B cell (primary cell): ENCODE measurements around the gene SECTM1. TPM values are rescaled to one million over a fixed set of nuclear protein-coding genes. Genes with fewer than 3 reads are reported as not detected.

ENCODE experiments used
- ATAC-seq: fragments of 200-7000 bp; cut with Tn5 transposase; one replicate; pipeline ENCODE4 v1.10.0; 2021; ENCODE audit warnings: low read depth, mild to moderate bottlenecking, moderate number of reproducible peaks, moderate library complexity
- CTCF ChIA-PET: fragments of 350-600 bp; sonication (Branson Sonifier 250); formaldehyde crosslinking; loops from one replicate; lab custom pipeline; 2021; ENCODE audit warnings: antibody characterized with exemption, inconsistent platforms; lab: Charles Lee
- POLR2A ChIA-PET: fragments of 350-600 bp; sonication (Branson Sonifier 250); formaldehyde crosslinking; loops from one replicate; lab custom pipeline; 2021; ENCODE audit warnings: antibody characterized with exemption; lab: Charles Lee
- DNase-seq: peaks from one replicate; pipeline ENCODE4 v3.0.0; 2013
- H2AFZ ChIP-seq: 2 replicates; pipeline ENCODE4 v1.6.1; 2012; ENCODE audit warnings: mild to moderate bottlenecking, low read depth, low read length; ENCODE audit not compliant: insufficient read depth, poor library complexity, severe bottlenecking
- H3K27ac ChIP-seq, 2 donors: 1 replicate in 1 of 2; 2 replicates in 1 of 2; pipeline ENCODE4 v1.5.1; 2012 to 2013; ENCODE audit warnings: low read length in 2 of 2, mild to moderate bottlenecking in 2 of 2, moderate library complexity in 1 of 2
- H3K27me3 ChIP-seq, 4 experiments: fragments of 200-600 bp in 1 of 4; sonication (generic) in 1 of 4; replicated peaks in 1 of 4; 1 replicate in 2 of 4; 2 replicates in 2 of 4; pipeline versions ENCODE4 v1.6.1 to v1.7.0; 2013 to 2016; ENCODE audit warnings: low read length in 3 of 4, mild to moderate bottlenecking in 2 of 4, mixed read lengths in 1 of 4, moderate library complexity in 1 of 4; ENCODE audit not compliant: insufficient read depth in 4 of 4, control insufficient read depth in 3 of 4; ENCODE audit errors: control extremely low read depth in 1 of 4
- H3K36me3 ChIP-seq, 2 experiments: replicated peaks in 1 of 2; 1 replicate in 1 of 2; 2 replicates in 1 of 2; pipeline versions ENCODE4 v1.6.1 to v1.7.1; 2013; ENCODE audit warnings: low read length in 1 of 2; ENCODE audit not compliant: insufficient read depth in 2 of 2, control insufficient read depth in 1 of 2; ENCODE audit errors: control extremely low read depth in 1 of 2, extremely low read depth in 1 of 2
- H3K4me1 ChIP-seq, 2 donors: fragments of 200-600 bp in 1 of 2; sonication (generic) in 1 of 2; 1 replicate in 1 of 2; 2 replicates in 1 of 2; pipeline versions ENCODE4 v1.5.1 to v1.6.1; 2013 to 2017; ENCODE audit warnings: low read length in 2 of 2; ENCODE audit not compliant: control insufficient read depth in 2 of 2, insufficient read depth in 2 of 2
- H3K4me2 ChIP-seq: replicated peaks from 2 replicates; pipeline ENCODE3; 2012; ENCODE audit warnings: mild to moderate bottlenecking, low read depth, low read length; ENCODE audit not compliant: poor library complexity, severe bottlenecking
- H3K4me3 ChIP-seq, 5 experiments: fragments of 200-600 bp in 1 of 5; sonication (generic) in 1 of 5; 1 replicate in 3 of 5; 2 replicates in 2 of 5; pipeline versions ENCODE4 v1.5.1 to v1.7.0; 2011 to 2016; ENCODE audit warnings: low read length in 4 of 5, mild to moderate bottlenecking in 4 of 5, low read depth in 2 of 5, control low read depth in 1 of 5, moderate library complexity in 1 of 5; ENCODE audit not compliant: insufficient read depth in 1 of 5; ENCODE audit errors: control extremely low read depth in 1 of 5, extremely low read depth in 1 of 5
- H3K79me2 ChIP-seq: fragments of 200-600 bp; sonication (generic); one replicate; pipeline ENCODE4 v1.6.0; 2016; ENCODE audit warnings: low read length; ENCODE audit not compliant: control insufficient read depth, insufficient read depth
- H3K9ac ChIP-seq: fragments of 200-600 bp; sonication (generic); 2 replicates; pipeline ENCODE4 v1.6.1; 2017; ENCODE audit warnings: mild to moderate bottlenecking, low read length, moderate library complexity
- H3K9me3 ChIP-seq, 3 donors: one replicate each; pipeline versions ENCODE4 v1.6.1 to v1.7.1; 2013; ENCODE audit warnings: low read length in 2 of 3; ENCODE audit not compliant: control insufficient read depth in 2 of 3, insufficient read depth in 1 of 3; ENCODE audit errors: control extremely low read depth in 1 of 3
- H4K20me1 ChIP-seq: 2 replicates; pipeline ENCODE4 v1.6.0; 2012; ENCODE audit warnings: mild to moderate bottlenecking, low read length; ENCODE audit not compliant: insufficient read depth, control insufficient read depth, poor library complexity, severe bottlenecking
- H3K27ac Mint-ChIP-seq: one replicate; pipeline ENCODE4 v1.8.0; 2021; ENCODE audit warnings: mixed read lengths
- H3K27me3 Mint-ChIP-seq: one replicate; pipeline ENCODE4 v1.8.0; 2021; ENCODE audit warnings: mixed read lengths
- H3K4me1 Mint-ChIP-seq: one replicate; pipeline ENCODE4 v1.8.0; 2021; ENCODE audit warnings: mixed read lengths
- H3K4me3 Mint-ChIP-seq: one replicate; pipeline ENCODE4 v1.8.0; 2021; ENCODE audit warnings: mixed read lengths
- H3K9me3 Mint-ChIP-seq: one replicate; pipeline ENCODE4 v1.8.0; 2022; ENCODE audit warnings: mixed read lengths; ENCODE audit not compliant: insufficient read depth
- EZH2 ChIP-seq: IDR thresholded peaks from 2 replicates; pipeline ENCODE4 v1.6.1; 2012; ENCODE audit warnings: borderline replicate concordance, low read depth, mild to moderate bottlenecking, moderate library complexity, low read length; ENCODE audit not compliant: insufficient read depth, poor library complexity, severe bottlenecking
- WGBS: methylation state at CpG from one replicate; pipeline ENCODE4 v1.1.5; 2013; ENCODE audit warnings: missing lambda C conversion rate; ENCODE audit not compliant: insufficient coverage; 5-methylcytosine and 5-hydroxymethylcytosine counted together
- intact Hi-C: fragments of 100-400 bp; cut with micrococcal nuclease; formaldehyde crosslinking; loops from one replicate; pipeline ENCODE4 v1.10.0; 2022
- polyA plus RNA-seq: library from polyadenylated mRNA; depleted of rRNA; stranded (reverse); fragments of >200 nt; gene quantifications from 2 replicates; pipeline ENCODE4 v1.2.3, GENCODE V29; 2012
- total RNA-seq, 2 donors: library from RNA; stranded (reverse); fragments of 120-200 nt in 1 of 2; gene quantifications; 1 replicate in 1 of 2; 2 replicates in 1 of 2; pipeline versions ENCODE4 v1.2.3 to v1.2.4, GENCODE V29; 2013 to 2022
- TF ChIP-seq, protein P1 (sequence below): fragments of 200-600 bp; IDR thresholded peaks from one replicate; pipeline ENCODE4 v1.8.0; 2022; ENCODE audit warnings: antibody characterized with exemption, mild to moderate bottlenecking

The SECTM1 gene
- total and polyA plus RNA-seq, 2 donors (not counting 1 experiment from before 2014, with no cell fraction given) = 0.17 to 1.2 TPM

DNA sequence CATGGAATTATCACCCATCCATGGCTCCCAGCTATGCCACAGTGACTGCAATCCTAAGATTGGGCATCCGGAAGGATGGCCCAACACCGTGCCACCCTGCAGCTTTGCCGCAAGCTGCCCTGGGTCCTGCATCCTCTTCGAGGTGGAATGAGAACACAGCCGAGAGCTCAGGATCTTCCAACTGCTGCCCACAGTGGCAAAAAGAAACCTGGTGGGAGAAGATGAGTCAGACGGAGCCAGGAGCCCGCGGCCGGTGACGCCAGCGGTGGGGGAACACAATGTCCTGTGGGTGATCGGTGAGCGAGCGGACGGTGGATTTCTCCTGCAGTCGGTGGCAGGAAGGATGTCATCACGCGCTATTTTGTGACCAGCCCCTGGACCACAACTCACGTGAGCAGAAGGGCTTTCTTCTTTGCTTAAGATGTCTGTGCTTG lies 36.3 kb downstream of the SECTM1 start:
- Mint-ChIP-seq H3K9me3 (no peaks in the 10 kb centered on the region), H3K27ac (peak overlapping the region; percentile 100), H3K4me1 (peaks cover 76% of the 10 kb centered on the region), H3K4me3 (peak overlapping the region; percentile 99), H3K27me3 (no peaks in the 10 kb centered on the region)
- Histone ChIP-seq H3K27me3 (no peaks in the 10 kb centered on the region), H3K9me3 (no peaks in the 10 kb centered on the region), H4K20me1 (no peaks in the 10 kb centered on the region), H3K4me3 (peak overlapping the region; percentile 71 to 99 (median 87)), H3K79me2 (no peaks in the 10 kb centered on the region), H3K4me1 (peaks cover 38 to 62% of the 10 kb centered on the region in 2 donors), H3K9ac (peak overlapping the region; percentile 99), H3K36me3 (no peaks in the 10 kb centered on the region), H3K27ac (peak overlapping the region; percentile 99 to 100), H3K4me2 (peak overlapping the region; percentile 99), H2AFZ (peak overlapping the region; percentile 15)
- intact Hi-C loops = loop anchor here (1.0 to 10.0 kb wide), 4 partner anchors 24 to 432 kb away; partner anchors contain the start of genes CSNK1D, HEXD, OGFOD3 and P4HB
- WGBS = 7% methylated on average over 18 of the region's 19 CpGs
- ATAC-seq (peak; percentile 15), DNase-seq (peak; percentile 90)
- CTCF ChIA-PET = interaction anchor here (1.0 to 5.5 kb wide), 6 partner anchors 11 to 84 kb away, joined by 3 to 24 read pairs (median 6); no protein-coding TSS in a partner anchor
- TF ChIP-seq EZH2 = no peak
- TF ChIP-seq, protein P1, sequence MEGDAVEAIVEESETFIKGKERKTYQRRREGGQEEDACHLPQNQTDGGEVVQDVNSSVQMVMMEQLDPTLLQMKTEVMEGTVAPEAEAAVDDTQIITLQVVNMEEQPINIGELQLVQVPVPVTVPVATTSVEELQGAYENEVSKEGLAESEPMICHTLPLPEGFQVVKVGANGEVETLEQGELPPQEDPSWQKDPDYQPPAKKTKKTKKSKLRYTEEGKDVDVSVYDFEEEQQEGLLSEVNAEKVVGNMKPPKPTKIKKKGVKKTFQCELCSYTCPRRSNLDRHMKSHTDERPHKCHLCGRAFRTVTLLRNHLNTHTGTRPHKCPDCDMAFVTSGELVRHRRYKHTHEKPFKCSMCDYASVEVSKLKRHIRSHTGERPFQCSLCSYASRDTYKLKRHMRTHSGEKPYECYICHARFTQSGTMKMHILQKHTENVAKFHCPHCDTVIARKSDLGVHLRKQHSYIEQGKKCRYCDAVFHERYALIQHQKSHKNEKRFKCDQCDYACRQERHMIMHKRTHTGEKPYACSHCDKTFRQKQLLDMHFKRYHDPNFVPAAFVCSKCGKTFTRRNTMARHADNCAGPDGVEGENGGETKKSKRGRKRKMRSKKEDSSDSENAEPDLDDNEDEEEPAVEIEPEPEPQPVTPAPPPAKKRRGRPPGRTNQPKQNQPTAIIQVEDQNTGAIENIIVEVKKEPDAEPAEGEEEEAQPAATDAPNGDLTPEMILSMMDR = no peak
- POLR2A ChIA-PET = interaction anchor here (0.5 to 2.9 kb wide), 12 partner anchors 16 to 260 kb away, joined by 3 to 20 read pairs (median 6); partner anchors contain the start of genes CSNK1D, DCXR, SECTM1 and SLC16A3
